Fibroblast of lung (primary cell): ENCODE data around the gene LYZL4.

Source experiments
- CTCF ChIP-seq, 2 donors: IDR thresholded peaks in 1 of 2; conservative IDR thresholded peaks in 1 of 2; 1 replicate in 1 of 2; 2 replicates in 1 of 2; pipeline ENCODE4 v1.5.1; 2011 to 2012; ENCODE audit warnings: low read length in 2 of 2, control low read depth in 1 of 2, inconsistent platforms in 1 of 2, low read depth in 1 of 2, mild to moderate bottlenecking in 1 of 2
- EZH2 ChIP-seq: IDR thresholded peaks from 2 replicates; pipeline ENCODE4 v1.5.1; 2012; ENCODE audit warnings: low read length, control low read depth, mild to moderate bottlenecking; ENCODE audit errors: missing control alignments

GRCh38 chr3:42439261-42440115 is 29.1 kb upstream of the LYZL4 start:
- TF ChIP-seq CTCF (conservative IDR thresholded peaks at IDR 0.05 in 1 of 2, IDR thresholded peaks at IDR 0.05 in 1 of 2; ENCODE audit: low read depth in 1 of 2, low read length in 2 of 2) = no peak
- no peak for TF ChIP-seq EZH2
